ENCODE data around the gene NUP210L. TPM values are rescaled to one million over a fixed set of nuclear protein-coding genes. Genes with fewer than 3 reads are reported as not detected.

The NUP210L gene
- total and polyA plus RNA-seq, 9 of the 15 experiments (the other 6 are each of a cell fraction or from before 2014, with no cell fraction given): 0.01 to 0.04 TPM; not detected in 7

- TF ChIP-seq, protein P1, sequence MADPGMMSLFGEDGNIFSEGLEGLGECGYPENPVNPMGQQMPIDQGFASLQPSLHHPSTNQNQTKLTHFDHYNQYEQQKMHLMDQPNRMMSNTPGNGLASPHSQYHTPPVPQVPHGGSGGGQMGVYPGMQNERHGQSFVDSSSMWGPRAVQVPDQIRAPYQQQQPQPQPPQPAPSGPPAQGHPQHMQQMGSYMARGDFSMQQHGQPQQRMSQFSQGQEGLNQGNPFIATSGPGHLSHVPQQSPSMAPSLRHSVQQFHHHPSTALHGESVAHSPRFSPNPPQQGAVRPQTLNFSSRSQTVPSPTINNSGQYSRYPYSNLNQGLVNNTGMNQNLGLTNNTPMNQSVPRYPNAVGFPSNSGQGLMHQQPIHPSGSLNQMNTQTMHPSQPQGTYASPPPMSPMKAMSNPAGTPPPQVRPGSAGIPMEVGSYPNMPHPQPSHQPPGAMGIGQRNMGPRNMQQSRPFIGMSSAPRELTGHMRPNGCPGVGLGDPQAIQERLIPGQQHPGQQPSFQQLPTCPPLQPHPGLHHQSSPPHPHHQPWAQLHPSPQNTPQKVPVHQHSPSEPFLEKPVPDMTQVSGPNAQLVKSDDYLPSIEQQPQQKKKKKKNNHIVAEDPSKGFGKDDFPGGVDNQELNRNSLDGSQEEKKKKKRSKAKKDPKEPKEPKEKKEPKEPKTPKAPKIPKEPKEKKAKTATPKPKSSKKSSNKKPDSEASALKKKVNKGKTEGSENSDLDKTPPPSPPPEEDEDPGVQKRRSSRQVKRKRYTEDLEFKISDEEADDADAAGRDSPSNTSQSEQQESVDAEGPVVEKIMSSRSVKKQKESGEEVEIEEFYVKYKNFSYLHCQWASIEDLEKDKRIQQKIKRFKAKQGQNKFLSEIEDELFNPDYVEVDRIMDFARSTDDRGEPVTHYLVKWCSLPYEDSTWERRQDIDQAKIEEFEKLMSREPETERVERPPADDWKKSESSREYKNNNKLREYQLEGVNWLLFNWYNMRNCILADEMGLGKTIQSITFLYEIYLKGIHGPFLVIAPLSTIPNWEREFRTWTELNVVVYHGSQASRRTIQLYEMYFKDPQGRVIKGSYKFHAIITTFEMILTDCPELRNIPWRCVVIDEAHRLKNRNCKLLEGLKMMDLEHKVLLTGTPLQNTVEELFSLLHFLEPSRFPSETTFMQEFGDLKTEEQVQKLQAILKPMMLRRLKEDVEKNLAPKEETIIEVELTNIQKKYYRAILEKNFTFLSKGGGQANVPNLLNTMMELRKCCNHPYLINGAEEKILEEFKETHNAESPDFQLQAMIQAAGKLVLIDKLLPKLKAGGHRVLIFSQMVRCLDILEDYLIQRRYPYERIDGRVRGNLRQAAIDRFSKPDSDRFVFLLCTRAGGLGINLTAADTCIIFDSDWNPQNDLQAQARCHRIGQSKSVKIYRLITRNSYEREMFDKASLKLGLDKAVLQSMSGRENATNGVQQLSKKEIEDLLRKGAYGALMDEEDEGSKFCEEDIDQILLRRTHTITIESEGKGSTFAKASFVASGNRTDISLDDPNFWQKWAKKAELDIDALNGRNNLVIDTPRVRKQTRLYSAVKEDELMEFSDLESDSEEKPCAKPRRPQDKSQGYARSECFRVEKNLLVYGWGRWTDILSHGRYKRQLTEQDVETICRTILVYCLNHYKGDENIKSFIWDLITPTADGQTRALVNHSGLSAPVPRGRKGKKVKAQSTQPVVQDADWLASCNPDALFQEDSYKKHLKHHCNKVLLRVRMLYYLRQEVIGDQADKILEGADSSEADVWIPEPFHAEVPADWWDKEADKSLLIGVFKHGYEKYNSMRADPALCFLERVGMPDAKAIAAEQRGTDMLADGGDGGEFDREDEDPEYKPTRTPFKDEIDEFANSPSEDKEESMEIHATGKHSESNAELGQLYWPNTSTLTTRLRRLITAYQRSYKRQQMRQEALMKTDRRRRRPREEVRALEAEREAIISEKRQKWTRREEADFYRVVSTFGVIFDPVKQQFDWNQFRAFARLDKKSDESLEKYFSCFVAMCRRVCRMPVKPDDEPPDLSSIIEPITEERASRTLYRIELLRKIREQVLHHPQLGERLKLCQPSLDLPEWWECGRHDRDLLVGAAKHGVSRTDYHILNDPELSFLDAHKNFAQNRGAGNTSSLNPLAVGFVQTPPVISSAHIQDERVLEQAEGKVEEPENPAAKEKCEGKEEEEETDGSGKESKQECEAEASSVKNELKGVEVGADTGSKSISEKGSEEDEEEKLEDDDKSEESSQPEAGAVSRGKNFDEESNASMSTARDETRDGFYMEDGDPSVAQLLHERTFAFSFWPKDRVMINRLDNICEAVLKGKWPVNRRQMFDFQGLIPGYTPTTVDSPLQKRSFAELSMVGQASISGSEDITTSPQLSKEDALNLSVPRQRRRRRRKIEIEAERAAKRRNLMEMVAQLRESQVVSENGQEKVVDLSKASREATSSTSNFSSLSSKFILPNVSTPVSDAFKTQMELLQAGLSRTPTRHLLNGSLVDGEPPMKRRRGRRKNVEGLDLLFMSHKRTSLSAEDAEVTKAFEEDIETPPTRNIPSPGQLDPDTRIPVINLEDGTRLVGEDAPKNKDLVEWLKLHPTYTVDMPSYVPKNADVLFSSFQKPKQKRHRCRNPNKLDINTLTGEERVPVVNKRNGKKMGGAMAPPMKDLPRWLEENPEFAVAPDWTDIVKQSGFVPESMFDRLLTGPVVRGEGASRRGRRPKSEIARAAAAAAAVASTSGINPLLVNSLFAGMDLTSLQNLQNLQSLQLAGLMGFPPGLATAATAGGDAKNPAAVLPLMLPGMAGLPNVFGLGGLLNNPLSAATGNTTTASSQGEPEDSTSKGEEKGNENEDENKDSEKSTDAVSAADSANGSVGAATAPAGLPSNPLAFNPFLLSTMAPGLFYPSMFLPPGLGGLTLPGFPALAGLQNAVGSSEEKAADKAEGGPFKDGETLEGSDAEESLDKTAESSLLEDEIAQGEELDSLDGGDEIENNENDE (IDR thresholded peaks at IDR 0.05; ENCODE audit: low read depth, low read length): no peak
- TF ChIP-seq ZBTB34 (CRISPR knock-in tag; IDR thresholded peaks at IDR 0.05) (no peak), ZKSCAN3 (CRISPR knock-in tag; IDR thresholded peaks at IDR 0.05) (no peak), KDM1A (IDR thresholded peaks at IDR 0.05) (no peak), NUFIP1 (IDR thresholded peaks at IDR 0.05; ENCODE audit: partially characterized antibody) (no peak), HEY1 (CRISPR knock-in tag; IDR thresholded peaks at IDR 0.05; ENCODE audit: borderline replicate concordance) (no peak), ZKSCAN1 (IDR thresholded peaks at IDR 0.05; ENCODE audit: low read depth, low read length) (peak; percentile 32; the same call in 1 of the 2 replicates), ZNF347 (CRISPR knock-in tag; IDR thresholded peaks at IDR 0.05; ENCODE audit: low read depth) (no peak), CBX3 (IDR thresholded peaks at IDR 0.05; ENCODE audit: borderline replicate concordance in 1 of 2, low read length in 2 of 2) (peak in 1 of 2 experiments; percentile 80; a peak in 1 of 3 replicates), MTF1 (CRISPR knock-in tag; IDR thresholded peaks at IDR 0.05; ENCODE audit: borderline replicate concordance) (0 out of 2 replicates have a peak, but pooled peaks have one; percentile 37), MEF2D (tag; conservative IDR thresholded peaks at IDR 0.05; ENCODE audit: low read depth) (no peak), PTBP1 (IDR thresholded peaks at IDR 0.05; ENCODE audit: low read depth, low read length) (0 out of 2 replicates have a peak, but pooled peaks have one; percentile 39)
- TF ChIP-seq, protein P2, sequence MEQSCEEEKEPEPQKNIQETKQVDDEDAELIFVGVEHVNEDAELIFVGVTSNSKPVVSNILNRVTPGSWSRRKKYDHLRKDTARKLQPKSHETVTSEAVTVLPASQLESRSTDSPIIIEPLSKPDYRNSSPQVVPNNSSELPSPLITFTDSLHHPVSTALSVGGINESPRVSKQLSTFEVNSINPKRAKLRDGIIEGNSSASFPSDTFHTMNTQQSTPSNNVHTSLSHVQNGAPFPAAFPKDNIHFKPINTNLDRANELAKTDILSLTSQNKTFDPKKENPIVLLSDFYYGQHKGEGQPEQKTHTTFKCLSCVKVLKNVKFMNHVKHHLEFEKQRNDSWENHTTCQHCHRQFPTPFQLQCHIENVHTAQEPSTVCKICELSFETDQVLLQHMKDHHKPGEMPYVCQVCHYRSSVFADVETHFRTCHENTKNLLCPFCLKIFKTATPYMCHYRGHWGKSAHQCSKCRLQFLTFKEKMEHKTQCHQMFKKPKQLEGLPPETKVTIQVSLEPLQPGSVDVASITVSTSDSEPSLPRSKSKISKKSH (CRISPR knock-in tag; IDR thresholded peaks at IDR 0.05): no peak
Measured at GRCh38 chr1:153990468-153991150, 164.3 kb downstream of the NUP210L start, which contains the start of gene RPS27 (continued).

Data from K562 (cell line).